Measurements from ENCODE around the gene CACNA1B. TPM values are rescaled to one million over a fixed set of nuclear protein-coding genes. Genes with fewer than 3 reads are reported as not detected.

CACNA1B gene
- total RNA-seq, 4 donors from 2014 or later: 0.04 to 0.13 (median 0.12) TPM; not detected in 1

- no peaks in the 10 kb centered on the region for H3K9me3 ChIP-seq
- TF ChIP-seq EP300 (IDR thresholded peaks at IDR 0.05) (no peak), POLR2A (IDR thresholded peaks at IDR 0.05) (no peak), POLR2AphosphoS5 (IDR thresholded peaks at IDR 0.05) (no peak), CTCF (IDR thresholded peaks at IDR 0.05) (no peak)
- WGBS, 2 donors (ENCODE audit: low coverage in 1 of 2): 70% methylated on average over 6 of the region's 14 CpGs; no CpG with 5 or more reads in 1 of the 2 donors
Measured at GRCh38 chr9:138075961-138076649, 198.5 kb downstream of the CACNA1B start.

GRCh38 chr9:138076650-138077009 lies 199.0 kb downstream of the CACNA1B start:
- Histone ChIP-seq H3K27me3 (peaks cover 41% of the 10 kb centered on the region), H3K27ac (no peak overlapping the region), H3K9me3 (no peaks in the 10 kb centered on the region), H3K36me3 (no peaks in the 10 kb centered on the region), H3K4me1 (no peaks in the 10 kb centered on the region), H3K4me3 (no peak overlapping the region)
- TF ChIP-seq CTCF (IDR thresholded peaks at IDR 0.05): no peak
- no peak for TF ChIP-seq POLR2AphosphoS5 (IDR thresholded peaks at IDR 0.05)
- no peak for TF ChIP-seq EP300 (IDR thresholded peaks at IDR 0.05)
- TF ChIP-seq POLR2A (IDR thresholded peaks at IDR 0.05): no peak
- WGBS, 2 donors (ENCODE audit: low coverage in 1 of 2): 50 to 68% methylated on average over 1 to 5 of the region's 5 CpGs
- ATAC-seq: no peak

More at GRCh38 chr9:138075961-138076649, 198.5 kb downstream of the CACNA1B start:
- H3K4me1 ChIP-seq: no peaks in the 10 kb centered on the region
- no peak for ATAC-seq
- peaks cover 46% of the 10 kb centered on the region for H3K27me3 ChIP-seq
- no peak overlapping the region for H3K27ac ChIP-seq
- no peak overlapping the region for H3K4me3 ChIP-seq
- no peaks in the 10 kb centered on the region for H3K36me3 ChIP-seq

- Histone ChIP-seq H3K4me1 (no peaks in the 10 kb centered on the region), H3K27me3 (peaks cover 37% of the 10 kb centered on the region), H3K27ac (no peak overlapping the region), H3K36me3 (no peaks in the 10 kb centered on the region), H3K9me3 (no peaks in the 10 kb centered on the region), H3K4me3 (no peak overlapping the region)
- ATAC-seq: no peak
- 93% methylated on average over 4 of the region's 9 CpGs; no CpG with 5 or more reads in 1 of the 2 donors for WGBS, 2 donors (ENCODE audit: low coverage in 1 of 2)
- TF ChIP-seq POLR2A (IDR thresholded peaks at IDR 0.05) (no peak), CTCF (IDR thresholded peaks at IDR 0.05) (no peak), EP300 (IDR thresholded peaks at IDR 0.05) (no peak), POLR2AphosphoS5 (IDR thresholded peaks at IDR 0.05) (no peak)
Measured at GRCh38 chr9:138077126-138077525, 199.5 kb downstream of the CACNA1B start.

- 81 to 83% methylated on average over 6 of the region's 13 CpGs for WGBS, 2 donors (ENCODE audit: low coverage in 1 of 2)
- no peak for ATAC-seq
- H3K4me3 ChIP-seq: no peak overlapping the region
- no peaks in the 10 kb centered on the region for H3K9me3 ChIP-seq
- no peaks in the 10 kb centered on the region for H3K4me1 ChIP-seq
- H3K36me3 ChIP-seq: no peaks in the 10 kb centered on the region
- no peak overlapping the region for H3K27ac ChIP-seq
- H3K27me3 ChIP-seq: peaks cover 30% of the 10 kb centered on the region
- TF ChIP-seq CTCF (IDR thresholded peaks at IDR 0.05): no peak
- no peak for TF ChIP-seq POLR2AphosphoS5 (IDR thresholded peaks at IDR 0.05)
- no peak for TF ChIP-seq POLR2A (IDR thresholded peaks at IDR 0.05)
- no peak for TF ChIP-seq EP300 (IDR thresholded peaks at IDR 0.05)
Measured at GRCh38 chr9:138077898-138078540, 200.4 kb downstream of the CACNA1B start.

GRCh38 chr9:138078846-138079245 lies 201.3 kb downstream of the CACNA1B start:
- H3K4me3 ChIP-seq: no peak overlapping the region
- no peak overlapping the region for H3K27ac ChIP-seq
- WGBS, 2 donors (ENCODE audit: low coverage in 1 of 2): 92 to 100% methylated on average over 2 to 8 of the region's 9 CpGs
- no peaks in the 10 kb centered on the region for H3K4me1 ChIP-seq
- peaks cover 30% of the 10 kb centered on the region for H3K27me3 ChIP-seq
- peaks cover 0 to 4% (median 0%) of the 10 kb centered on the region in 3 donors for H3K9me3 ChIP-seq
- TF ChIP-seq CTCF (IDR thresholded peaks at IDR 0.05): no peak
- TF ChIP-seq POLR2AphosphoS5 (IDR thresholded peaks at IDR 0.05): no peak
- no peak for TF ChIP-seq EP300 (IDR thresholded peaks at IDR 0.05)
- TF ChIP-seq POLR2A (IDR thresholded peaks at IDR 0.05): no peak
- no peaks in the 10 kb centered on the region for H3K36me3 ChIP-seq
- ATAC-seq: no peak

All from gastroesophageal sphincter (tissue), 4 donors.